Cortex of kidney (tissue), 1 donor: ENCODE measurements around the gene LCN6.
"Not testable (repeated sequence)": the region's sequence is repeated elsewhere in the genome, so short reads cannot be mapped to it uniquely, and the experiment has no call there.

Experiments
- DNase-seq: peaks from one replicate; lab custom pipeline; 2025; lab: John Stamatoyannopoulos, UW

LCN6 gene

GRCh38 chr9:136784249-136784996 is 36.1 kb upstream of the LCN6 start:
- DNase-seq: no peak

- DNase-seq: no peak
These were observed 34.1 kb upstream of the LCN6 start for GRCh38 chr9:136782452-136782851.

- DNase-seq: no peak
These were observed 31.5 kb upstream of the LCN6 start for GRCh38 chr9:136779808-136780207.

GRCh38 chr9:136777359-136777758 is 29.0 kb upstream of the LCN6 start:
- no peak for DNase-seq

GRCh38 chr9:136776947-136777346 is 28.6 kb upstream of the LCN6 start:
- DNase-seq: no peak

- no peak for DNase-seq
These were observed 26.9 kb upstream of the LCN6 start for GRCh38 chr9:136775191-136775590.

GRCh38 chr9:136774416-136775045 is 26.2 kb upstream of the LCN6 start:
- DNase-seq: no peak

- no peak for DNase-seq
These were observed 25.2 kb upstream of the LCN6 start for GRCh38 chr9:136773386-136774044.

GRCh38 chr9:136771907-136772415 is 23.6 kb upstream of the LCN6 start:
- no peak for DNase-seq

- no peak for DNase-seq
These were observed 21.4 kb upstream of the LCN6 start for GRCh38 chr9:136769710-136770191.

- not testable (repeated sequence) for DNase-seq
These were observed 18.2 kb upstream of the LCN6 start for GRCh38 chr9:136766410-136767120.

- DNase-seq: not testable (repeated sequence)
These were observed 17.6 kb upstream of the LCN6 start for GRCh38 chr9:136765745-136766409.

GRCh38 chr9:136765041-136765440 is 16.7 kb upstream of the LCN6 start:
- DNase-seq: no peak

- no peak for DNase-seq
These were observed 16.1 kb upstream of the LCN6 start, which contains the start of gene LCN15 for GRCh38 chr9:136764301-136764891. TSS of gene LCN15 (minus strand) at chr9:136764518. CDS start at chr9:136764488, 30 bp downstream.

- DNase-seq: no peak
These were observed 15.3 kb upstream of the LCN6 start for GRCh38 chr9:136763649-136764035.

- no peak for DNase-seq
These were observed 14.8 kb upstream of the LCN6 start for GRCh38 chr9:136762915-136763648.

- DNase-seq: no peak
These were observed 13.9 kb upstream of the LCN6 start for GRCh38 chr9:136762221-136762691.

- DNase-seq: no peak
These were observed 13.2 kb upstream of the LCN6 start for GRCh38 chr9:136761545-136761981.

- DNase-seq: not testable (repeated sequence)
These were observed 12.7 kb upstream of the LCN6 start for GRCh38 chr9:136760834-136761544.
